GM18526 (cell line): Measurements from ENCODE around the gene APOH.

ENCODE experiments used
- POLR2A ChIP-seq: IDR thresholded peaks from 3 replicates; pipeline ENCODE4 v1.6.1; 2011; ENCODE audit not compliant: insufficient read length; ENCODE audit errors: extremely low read depth

Gene APOH

DNA sequence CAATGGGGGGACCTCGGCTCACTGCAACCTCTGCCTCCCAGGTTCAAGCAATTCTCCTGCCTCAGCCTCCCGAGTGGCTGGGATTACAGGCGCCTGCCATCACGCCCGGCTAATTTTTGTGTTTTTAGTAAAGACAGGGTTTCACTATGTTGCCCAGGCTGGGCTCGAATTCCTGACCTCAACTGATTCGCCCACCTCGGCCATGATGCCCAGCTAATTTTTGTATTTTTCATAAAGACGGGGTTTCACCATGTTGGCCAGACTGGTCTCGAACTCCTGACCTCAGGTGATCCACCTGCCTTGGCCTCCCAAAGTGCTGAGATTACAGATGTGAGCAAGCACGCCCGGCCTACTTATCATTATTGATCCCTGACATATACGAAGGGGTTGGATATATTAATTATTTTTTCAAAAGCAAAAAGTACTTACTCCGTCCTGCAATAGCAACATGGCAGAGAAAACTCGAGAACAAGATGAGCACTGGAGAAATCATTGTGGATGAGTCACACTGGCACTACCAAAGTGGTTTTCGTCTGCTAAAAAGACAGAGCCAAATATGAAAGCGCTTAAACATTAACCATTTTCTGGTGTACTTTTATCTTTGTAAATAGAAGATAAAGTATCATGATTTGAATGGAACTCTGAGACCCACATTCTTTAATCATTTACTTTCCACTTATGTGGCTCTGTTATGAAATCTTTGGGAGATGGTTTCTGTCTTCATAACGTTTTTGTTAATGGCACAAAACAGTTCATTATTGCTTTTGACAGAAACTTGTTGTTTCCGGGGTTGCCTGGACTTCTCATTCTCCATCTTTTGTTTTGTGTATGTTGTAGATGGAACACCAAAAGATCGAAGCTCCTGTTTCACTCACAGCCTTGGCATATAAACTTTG, at the start of gene APOH:
Gene APOH (minus strand): TSS at position 529 of the 896 bp plus-strand sequence. CDS start 36 bp downstream, at position 493.
- no peak for TF ChIP-seq POLR2A

GRCh38 chr17:66277191-66277590, 48.0 kb upstream of the APOH start:
- TF ChIP-seq POLR2A = no peak

GRCh38 chr17:66276328-66276937, 47.2 kb upstream of the APOH start:
- TF ChIP-seq POLR2A = no peak

GRCh38 chr17:66275651-66276050, 46.4 kb upstream of the APOH start:
- TF ChIP-seq POLR2A = no peak

DNA sequence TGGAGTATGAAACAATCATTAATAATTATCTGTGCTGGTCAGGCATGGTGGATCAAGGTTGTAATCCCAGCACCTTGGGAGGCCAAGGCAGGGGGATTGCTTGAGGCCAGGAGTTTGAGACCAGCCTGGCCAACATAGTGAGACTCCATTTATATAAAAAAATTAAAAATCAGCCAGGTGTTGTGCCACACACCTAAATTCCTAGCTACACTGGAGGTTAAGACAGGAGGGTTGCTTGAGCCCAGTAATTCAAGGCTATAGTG, 44.3 kb upstream of the APOH start:
- TF ChIP-seq POLR2A = no peak

GRCh38 chr17:66272811-66273585, 43.8 kb upstream of the APOH start:
- no peak for TF ChIP-seq POLR2A

GRCh38 chr17:66271512-66271911, 42.3 kb upstream of the APOH start:
- TF ChIP-seq POLR2A = no peak

GRCh38 chr17:66270106-66270505, 40.9 kb upstream of the APOH start:
- no peak for TF ChIP-seq POLR2A

DNA sequence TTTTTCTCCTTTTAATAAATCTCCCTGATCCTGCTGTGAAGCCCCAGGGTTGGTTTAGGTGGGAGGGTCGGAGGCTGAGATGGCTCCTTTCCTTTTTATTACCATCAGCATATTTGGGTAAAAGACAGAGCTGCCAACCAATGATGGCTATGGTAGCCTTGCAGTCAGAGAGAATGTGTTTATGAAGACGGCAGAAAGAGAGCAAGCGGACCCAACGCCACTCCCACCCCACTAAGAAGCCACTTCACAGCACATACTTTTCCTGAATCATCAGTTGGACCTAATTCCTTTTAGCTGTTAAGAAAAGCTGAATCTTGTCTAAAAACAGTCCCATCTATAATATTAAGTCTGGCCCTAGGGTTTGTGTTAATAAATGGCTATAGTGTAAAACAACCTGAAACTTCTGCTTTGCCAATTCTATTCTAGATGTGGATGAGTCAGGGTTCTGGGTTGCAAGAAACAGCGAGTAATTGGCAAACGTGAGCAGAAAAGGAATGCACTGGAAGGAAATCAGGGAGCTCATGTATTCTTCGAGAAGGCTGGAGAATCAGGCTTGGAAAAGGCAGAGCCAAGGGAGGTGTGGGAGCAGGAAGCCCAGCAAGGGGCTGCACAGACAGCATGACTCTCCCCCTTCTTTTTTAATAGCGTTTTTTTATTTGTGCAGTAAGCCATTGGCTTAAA, 39.2 kb upstream of the APOH start:
- no peak for TF ChIP-seq POLR2A

- no peak for TF ChIP-seq POLR2A
Measured at GRCh38 chr17:66264696-66265095, 35.5 kb upstream of the APOH start.

DNA sequence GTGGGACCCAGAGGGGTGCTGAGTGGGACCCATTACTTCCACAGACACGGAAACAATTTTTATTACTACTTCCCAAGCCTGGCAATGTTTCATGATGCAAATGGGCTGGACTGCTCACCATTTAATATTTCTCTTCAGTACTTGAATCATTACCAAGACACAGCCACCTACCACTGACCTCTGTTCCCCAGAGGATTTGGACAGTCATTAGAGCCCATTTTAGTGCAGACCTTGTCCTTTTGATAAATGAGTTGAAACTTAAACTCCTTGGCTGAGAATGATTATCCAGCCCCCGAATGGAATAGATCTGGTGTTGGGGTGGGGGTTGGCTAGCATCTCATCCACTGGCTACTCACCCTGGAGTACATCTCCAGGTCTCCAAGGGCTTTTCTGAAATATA, 33.6 kb upstream of the APOH start:
- TF ChIP-seq POLR2A = no peak

DNA sequence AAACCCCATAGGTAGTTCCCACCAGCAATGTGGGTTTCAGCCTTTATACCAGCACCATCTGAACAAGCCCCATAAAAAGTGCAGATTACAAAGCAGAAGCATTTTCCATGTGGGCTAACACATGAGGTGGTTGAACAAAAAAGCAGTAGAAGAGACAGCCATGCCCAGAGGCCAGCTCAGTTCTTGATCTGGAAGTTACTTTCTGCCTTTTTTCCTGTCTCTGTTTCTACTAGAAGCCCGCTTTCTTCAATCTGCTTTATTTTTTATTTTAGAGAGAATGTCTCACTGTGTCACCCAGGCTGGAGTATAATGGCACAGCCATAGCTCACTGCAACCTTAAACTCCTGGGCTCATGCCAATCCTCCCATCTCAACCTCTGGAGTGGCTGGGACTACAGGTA, 31.5 kb upstream of the APOH start:
- TF ChIP-seq POLR2A = no peak

DNA sequence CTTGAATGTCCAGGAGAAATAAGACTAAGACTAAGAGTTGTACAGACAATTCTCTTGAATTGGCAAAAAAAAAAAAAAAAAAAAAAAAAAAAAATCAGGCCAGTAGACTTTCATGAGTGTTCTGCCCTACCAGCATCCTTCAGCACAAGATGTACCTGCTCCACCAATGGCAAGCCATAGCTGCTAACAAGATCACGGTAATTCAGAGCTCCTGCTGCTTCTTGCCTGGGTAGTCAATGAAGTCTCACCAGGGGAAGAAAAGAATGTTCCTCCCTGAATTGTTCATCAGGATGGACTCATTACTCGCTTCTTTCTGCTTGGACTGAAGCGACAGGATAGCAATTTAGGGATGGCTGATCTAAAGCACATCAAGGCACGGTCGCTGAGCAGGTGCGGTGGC, 31.1 kb upstream of the APOH start:
- no peak for TF ChIP-seq POLR2A

DNA sequence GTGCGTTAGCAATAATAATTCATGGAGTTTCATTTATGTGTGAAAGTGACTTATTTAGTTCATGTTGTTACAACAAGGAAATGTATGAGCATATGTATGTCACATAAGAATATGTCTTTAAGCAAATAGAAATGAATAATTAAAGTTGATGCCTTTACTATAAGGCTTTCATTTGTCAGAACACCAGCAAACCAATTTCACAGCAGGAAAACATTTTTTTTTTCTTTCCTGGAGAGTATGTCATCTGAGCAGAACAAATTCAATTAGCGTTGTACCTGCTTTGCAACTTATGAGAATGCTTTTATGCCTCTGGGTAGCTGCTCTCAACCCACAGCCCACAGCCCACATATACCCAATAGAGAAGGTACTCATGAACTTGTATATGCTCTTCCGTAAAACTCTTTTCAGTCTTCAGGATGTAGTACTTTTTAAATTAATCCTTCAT, 26.3 kb upstream of the APOH start:
- TF ChIP-seq POLR2A = no peak

DNA sequence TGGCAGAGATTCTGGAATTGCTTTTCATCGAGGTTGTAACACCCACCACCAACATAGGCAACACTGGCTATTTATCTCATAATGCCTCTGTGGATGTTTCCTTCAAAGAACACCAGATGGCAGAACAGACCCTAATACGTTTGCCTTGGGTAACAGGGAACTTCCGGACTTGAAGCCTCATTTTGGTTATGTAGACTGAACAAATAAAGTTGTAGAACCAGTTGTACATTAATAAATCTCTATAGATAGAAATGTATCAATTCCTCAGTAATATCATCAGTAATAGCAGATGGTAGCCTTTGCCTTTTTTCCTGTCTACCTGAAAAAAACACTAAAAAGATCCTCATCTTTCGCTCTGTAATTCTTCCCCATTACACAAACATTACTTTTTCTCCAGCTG, 25.9 kb upstream of the APOH start:
- TF ChIP-seq POLR2A = no peak
